ENCODE data around the gene ZNF821.
"Not testable (repeated sequence)": the region's sequence is repeated elsewhere in the genome, so short reads cannot be mapped to it uniquely, and the experiment has no call there.

Gene ZNF821

GRCh38 chr16:71883849-71884638 is at the start of gene ZNF821:
Gene ZNF821 (minus strand): TSS chr16:71884182. CDS start chr16:71879946, 4,236 bp downstream.
- peak; percentile 48 for DNase-seq

GRCh38 chr16:71933017-71933416 is 49.0 kb upstream of the ZNF821 start:
- DNase-seq: no peak

- no peak for DNase-seq
These were observed 47.6 kb upstream of the ZNF821 start for GRCh38 chr16:71931599-71931998.

GRCh38 chr16:71931001-71931400 is 47.0 kb upstream of the ZNF821 start:
- no peak for DNase-seq

GRCh38 chr16:71930013-71930563 is 46.1 kb upstream of the ZNF821 start:
- DNase-seq: no peak

GRCh38 chr16:71929048-71929447 is 45.1 kb upstream of the ZNF821 start:
- no peak for DNase-seq

GRCh38 chr16:71927787-71928186 is 43.8 kb upstream of the ZNF821 start:
- no peak for DNase-seq

GRCh38 chr16:71927383-71927782 is 43.4 kb upstream of the ZNF821 start:
- DNase-seq: no peak

GRCh38 chr16:71924710-71925109 is 40.7 kb upstream of the ZNF821 start:
- no peak for DNase-seq

GRCh38 chr16:71923941-71924690 is 40.1 kb upstream of the ZNF821 start:
- DNase-seq: no peak

GRCh38 chr16:71920658-71921057 is 36.7 kb upstream of the ZNF821 start:
- no peak for DNase-seq

- DNase-seq: no peak
These were observed 35.1 kb upstream of the ZNF821 start for GRCh38 chr16:71919035-71919434.

GRCh38 chr16:71917900-71918299 is 33.9 kb upstream of the ZNF821 start:
- DNase-seq: no peak

- no peak for DNase-seq
These were observed 32.5 kb upstream of the ZNF821 start for GRCh38 chr16:71916397-71916920.

GRCh38 chr16:71915350-71915749 is 31.4 kb upstream of the ZNF821 start:
- no peak for DNase-seq

GRCh38 chr16:71914802-71915201 is 30.8 kb upstream of the ZNF821 start:
- no peak for DNase-seq

- no peak for DNase-seq
These were observed 28.7 kb upstream of the ZNF821 start for GRCh38 chr16:71912534-71913275.

GRCh38 chr16:71911121-71911520 is 27.1 kb upstream of the ZNF821 start:
- no peak for DNase-seq

- DNase-seq: not testable (repeated sequence)
These were observed 21.8 kb upstream of the ZNF821 start for GRCh38 chr16:71905765-71906164.

GRCh38 chr16:71904239-71904638 is 20.3 kb upstream of the ZNF821 start:
- no peak for DNase-seq

GRCh38 chr16:71903608-71904007 is 19.6 kb upstream of the ZNF821 start:
- no peak for DNase-seq

GRCh38 chr16:71902656-71903365 is 18.8 kb upstream of the ZNF821 start:
- no peak for DNase-seq
